Astrocyte (in vitro differentiated cells and primary cell): ENCODE results near the gene TCP1. TPM values are rescaled to one million over a fixed set of nuclear protein-coding genes. Genes with fewer than 3 reads are reported as not detected.
A peak's percentile ranks its signal among the peaks of the same experiment; 100 is the strongest.
"Not testable (repeated sequence)": the region's sequence is repeated elsewhere in the genome, so short reads cannot be mapped to it uniquely, and the experiment has no call there.

Experiments used
- DNase-seq: peaks from one replicate; pipeline ENCODE4 v3.0.0-alpha.2; 2010; ENCODE audit warnings: low read depth
- FAIRE-seq: peaks from 2 replicates; lab custom pipeline; 2011; peaks lifted over from hg19 to GRCh38; lab: Jason Lieb, UNC
- H2AFZ ChIP-seq: 2 replicates; pipeline ENCODE4 v1.6.0; 2012; ENCODE audit warnings: low read depth, low read length, inconsistent platforms
- H3K27ac ChIP-seq: 2 replicates; pipeline ENCODE4 v1.5.1; 2011; ENCODE audit warnings: low read depth, low read length, inconsistent platforms
- H3K27me3 ChIP-seq: 2 replicates; pipeline ENCODE4 v1.6.0; 2011; ENCODE audit warnings: low read length, inconsistent platforms; ENCODE audit not compliant: insufficient read depth
- H3K36me3 ChIP-seq: 2 replicates; pipeline ENCODE4 v1.5.1; 2011; ENCODE audit warnings: low read length, inconsistent platforms; ENCODE audit not compliant: insufficient read depth
- H3K4me1 ChIP-seq: 2 replicates; pipeline ENCODE4 v1.5.1; 2011; ENCODE audit warnings: low read length, inconsistent platforms; ENCODE audit not compliant: insufficient read depth
- H3K4me2 ChIP-seq: 2 replicates; pipeline ENCODE4 v1.6.0; 2012; ENCODE audit warnings: low read length, inconsistent platforms
- H3K4me3 ChIP-seq: 2 replicates; pipeline ENCODE4 v1.5.1; 2011; ENCODE audit warnings: low read depth, mild to moderate bottlenecking, low read length, inconsistent platforms; ENCODE audit not compliant: insufficient read depth
- H3K79me2 ChIP-seq: 2 replicates; pipeline ENCODE4 v1.6.0; 2012; ENCODE audit warnings: mild to moderate bottlenecking, low read length, inconsistent platforms; ENCODE audit not compliant: insufficient read depth
- H3K9ac ChIP-seq: 2 replicates; pipeline ENCODE4 v1.6.0; 2012; ENCODE audit warnings: mild to moderate bottlenecking, low read length, inconsistent platforms
- H3K9me3 ChIP-seq: 2 replicates; pipeline ENCODE4 v1.5.1; 2012; ENCODE audit warnings: low read depth, mild to moderate bottlenecking, low read length, inconsistent platforms; ENCODE audit not compliant: insufficient read depth
- H4K20me1 ChIP-seq: 2 replicates; pipeline ENCODE4 v1.6.0; 2012; ENCODE audit warnings: low read length, inconsistent platforms; ENCODE audit not compliant: insufficient read depth
- H3K27ac Mint-ChIP-seq: one replicate; pipeline ENCODE4 v1.8.0; 2021; ENCODE audit warnings: mild to moderate bottlenecking, mixed read lengths; ENCODE audit not compliant: unreplicated experiment
- H3K27me3 Mint-ChIP-seq: one replicate; pipeline ENCODE4 v1.8.0; 2021; ENCODE audit warnings: low read depth, mixed read lengths; ENCODE audit not compliant: unreplicated experiment
- H3K36me3 Mint-ChIP-seq: one replicate; pipeline ENCODE4 v1.8.0; 2021; ENCODE audit warnings: low read depth, mixed read lengths; ENCODE audit not compliant: unreplicated experiment
- H3K4me1 Mint-ChIP-seq: one replicate; pipeline ENCODE4 v1.8.0; 2021; ENCODE audit warnings: low read depth, mixed read lengths; ENCODE audit not compliant: unreplicated experiment
- H3K4me3 Mint-ChIP-seq: one replicate; pipeline ENCODE4 v1.8.0; 2021; ENCODE audit warnings: mild to moderate bottlenecking, moderate library complexity, mixed read lengths; ENCODE audit not compliant: unreplicated experiment
- H3K9me3 Mint-ChIP-seq: one replicate; pipeline ENCODE4 v1.8.0; 2021; ENCODE audit warnings: mild to moderate bottlenecking, mixed read lengths; ENCODE audit not compliant: unreplicated experiment
- EZH2 ChIP-seq: IDR thresholded peaks from 2 replicates; pipeline ENCODE4 v1.6.1; 2012; ENCODE audit warnings: mild to moderate bottlenecking, low read length, inconsistent platforms; ENCODE audit not compliant: insufficient read depth
- total RNA-seq: library from RNA; stranded (reverse); gene quantifications from 2 replicates; pipeline ENCODE4 v1.2.1, GENCODE V29; 2021
- TF ChIP-seq, protein P1 (sequence below): IDR thresholded peaks from 2 replicates; pipeline ENCODE4 v1.5.1; 2011; ENCODE audit warnings: low read depth, mild to moderate bottlenecking, inconsistent platforms, low read length, moderate library complexity; ENCODE audit not compliant: insufficient read depth

Gene TCP1
- total RNA-seq, 1 donor from 2014 or later, result 256 TPM

DNA sequence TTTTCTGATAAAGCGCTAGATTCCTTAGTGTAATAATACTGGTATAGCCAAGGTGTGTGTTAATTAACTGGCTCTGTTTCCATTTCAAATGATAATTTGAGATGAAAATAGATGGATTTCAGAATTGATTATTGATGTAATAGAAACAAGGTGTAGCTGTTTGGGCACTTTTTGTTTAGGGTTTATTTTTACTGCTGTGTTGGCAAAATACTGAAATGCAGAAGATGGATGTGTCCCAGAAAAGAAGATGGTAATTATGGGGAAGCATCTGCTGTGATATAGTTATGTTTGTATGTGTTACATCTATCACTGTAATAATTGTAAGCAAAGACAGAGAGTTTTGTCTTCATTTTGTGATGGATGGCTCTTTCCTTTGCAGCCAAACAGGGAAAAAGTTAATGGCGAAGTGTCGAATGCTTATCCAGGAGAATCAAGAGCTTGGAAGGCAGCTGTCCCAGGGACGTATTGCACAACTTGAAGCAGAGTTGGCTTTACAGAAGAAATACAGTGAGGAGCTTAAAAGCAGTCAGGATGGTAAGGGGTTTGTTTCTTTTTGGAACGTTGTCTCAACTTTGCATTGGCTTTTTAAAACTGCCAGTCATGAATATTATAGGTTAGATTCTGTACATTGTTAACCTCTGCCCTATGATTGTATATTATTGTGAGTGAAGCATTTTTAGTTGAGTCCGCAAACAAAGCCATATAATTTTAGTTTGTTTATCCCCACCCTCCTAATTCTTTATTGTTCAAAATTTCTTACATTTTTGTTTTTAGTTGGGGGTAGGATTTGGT is 36.1 kb downstream of the TCP1 start:
- Mint-ChIP-seq H3K4me3 (no peak overlapping the region), H3K4me1 (peaks cover 11% of the 10 kb centered on the region), H3K9me3 (no peaks in the 10 kb centered on the region), H3K27me3 (no peaks in the 10 kb centered on the region), H3K27ac (no peak overlapping the region), H3K36me3 (peaks cover 14% of the 10 kb centered on the region)
- H3K36me3 ChIP-seq, result peaks cover 66% of the 10 kb centered on the region
- H3K4me1 ChIP-seq, result peaks cover 5% of the 10 kb centered on the region
- no peak overlapping the region for H3K4me3 ChIP-seq
- DNase-seq, result no peak
- no peak for TF ChIP-seq EZH2
- TF ChIP-seq, protein P1, sequence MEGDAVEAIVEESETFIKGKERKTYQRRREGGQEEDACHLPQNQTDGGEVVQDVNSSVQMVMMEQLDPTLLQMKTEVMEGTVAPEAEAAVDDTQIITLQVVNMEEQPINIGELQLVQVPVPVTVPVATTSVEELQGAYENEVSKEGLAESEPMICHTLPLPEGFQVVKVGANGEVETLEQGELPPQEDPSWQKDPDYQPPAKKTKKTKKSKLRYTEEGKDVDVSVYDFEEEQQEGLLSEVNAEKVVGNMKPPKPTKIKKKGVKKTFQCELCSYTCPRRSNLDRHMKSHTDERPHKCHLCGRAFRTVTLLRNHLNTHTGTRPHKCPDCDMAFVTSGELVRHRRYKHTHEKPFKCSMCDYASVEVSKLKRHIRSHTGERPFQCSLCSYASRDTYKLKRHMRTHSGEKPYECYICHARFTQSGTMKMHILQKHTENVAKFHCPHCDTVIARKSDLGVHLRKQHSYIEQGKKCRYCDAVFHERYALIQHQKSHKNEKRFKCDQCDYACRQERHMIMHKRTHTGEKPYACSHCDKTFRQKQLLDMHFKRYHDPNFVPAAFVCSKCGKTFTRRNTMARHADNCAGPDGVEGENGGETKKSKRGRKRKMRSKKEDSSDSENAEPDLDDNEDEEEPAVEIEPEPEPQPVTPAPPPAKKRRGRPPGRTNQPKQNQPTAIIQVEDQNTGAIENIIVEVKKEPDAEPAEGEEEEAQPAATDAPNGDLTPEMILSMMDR, result no peak
- H3K9ac ChIP-seq, result no peak overlapping the region
- H3K4me2 ChIP-seq, result no peak overlapping the region
- no peak for FAIRE-seq
- H4K20me1 ChIP-seq, result peaks cover 20% of the 10 kb centered on the region
- no peaks in the 10 kb centered on the region for H3K9me3 ChIP-seq
- H3K79me2 ChIP-seq, result peaks cover 33% of the 10 kb centered on the region
- no peak overlapping the region for H2AFZ ChIP-seq
- no peaks in the 10 kb centered on the region for H3K27me3 ChIP-seq
- H3K27ac ChIP-seq, result no peak overlapping the region

DNA sequence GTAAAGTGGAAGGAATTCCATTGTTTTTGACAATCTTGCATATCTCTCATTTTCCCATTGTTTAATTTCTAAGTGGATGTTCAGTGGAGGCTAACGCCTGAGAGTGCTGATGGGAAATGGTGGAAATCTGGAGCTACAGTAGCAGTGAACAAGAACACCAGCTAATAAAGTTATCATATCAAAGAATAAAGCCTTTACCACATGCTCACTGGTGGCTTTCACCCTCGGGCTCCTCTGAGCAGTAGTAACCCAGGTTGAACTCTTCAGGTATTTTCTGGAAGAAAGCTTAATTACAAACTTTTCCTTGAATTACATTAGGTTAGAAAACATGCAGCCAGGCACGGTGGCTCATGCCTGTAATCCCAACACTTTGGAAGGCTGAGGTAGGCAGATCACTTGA is 38.0 kb downstream of the TCP1 start:
- no peak overlapping the region for H3K4me3 Mint-ChIP-seq
- no peak for FAIRE-seq
- Histone ChIP-seq H3K79me2 (peaks cover 37% of the 10 kb centered on the region), H3K4me1 (no peaks in the 10 kb centered on the region), H3K27me3 (no peaks in the 10 kb centered on the region), H3K4me3 (no peak overlapping the region), H4K20me1 (peaks cover 22% of the 10 kb centered on the region), H2AFZ (no peak overlapping the region), H3K9ac (no peak overlapping the region), H3K4me2 (no peak overlapping the region), H3K27ac (no peak overlapping the region), H3K36me3 (peaks cover 70% of the 10 kb centered on the region), H3K9me3 (no peaks in the 10 kb centered on the region)
- TF ChIP-seq, protein P1, result no peak
- no peak for TF ChIP-seq EZH2
- no peak overlapping the region for H3K27ac Mint-ChIP-seq
- DNase-seq, result no peak
- H3K36me3 Mint-ChIP-seq, result peaks cover 12% of the 10 kb centered on the region
- H3K27me3 Mint-ChIP-seq, result no peaks in the 10 kb centered on the region
- peaks cover 3% of the 10 kb centered on the region for H3K4me1 Mint-ChIP-seq
- no peaks in the 10 kb centered on the region for H3K9me3 Mint-ChIP-seq

- H3K27ac ChIP-seq, H3K4me2 ChIP-seq, H3K4me3 Mint-ChIP-seq, H3K4me1 Mint-ChIP-seq, H3K9me3 ChIP-seq, H3K27me3 Mint-ChIP-seq, H3K4me1 ChIP-seq, H2AFZ ChIP-seq, H3K4me3 ChIP-seq, DNase-seq, H3K9me3 Mint-ChIP-seq, H3K27me3 ChIP-seq, H3K9ac ChIP-seq, H3K27ac Mint-ChIP-seq: not testable (repeated sequence)
- peaks cover 71% of the 10 kb centered on the region for H3K36me3 ChIP-seq
- H4K20me1 ChIP-seq, result peaks cover 34% of the 10 kb centered on the region
- peaks cover 63% of the 10 kb centered on the region for H3K79me2 ChIP-seq
- H3K36me3 Mint-ChIP-seq, result peaks cover 10% of the 10 kb centered on the region
- FAIRE-seq, result peak; percentile 55
Measured at GRCh38 chr6:159748127-159748526, 41.3 kb downstream of the TCP1 start.
